Hypothalamus (tissue), 51 donors: ENCODE measurements around the gene DCAF4.
"Not testable (repeated sequence)": the region's sequence is repeated elsewhere in the genome, so short reads cannot be mapped to it uniquely, and the experiment has no call there.

ENCODE experiments used
- DNase-seq, 51 donors: peaks; one replicate each; lab custom pipeline; 2025; lab: John Stamatoyannopoulos, UW

The DCAF4 gene

GRCh38 chr14:72962829-72963312 lies 36.6 kb downstream of the DCAF4 start:
- DNase-seq = no peak

GRCh38 chr14:72965249-72965648 lies 39.0 kb downstream of the DCAF4 start:
- DNase-seq = no peak

GRCh38 chr14:72966038-72966437 lies 39.8 kb downstream of the DCAF4 start:
- DNase-seq = no peak

GRCh38 chr14:72968316-72968715 lies 42.1 kb downstream of the DCAF4 start:
- DNase-seq = no peak

- DNase-seq = peak in 1 of 51 donors; percentile 5
These were observed 43.9 kb downstream of the DCAF4 start for GRCh38 chr14:72970058-72970630.

GRCh38 chr14:72970824-72971434 lies 44.7 kb downstream of the DCAF4 start:
- no peak for DNase-seq

- no peak for DNase-seq
These were observed 48.4 kb downstream of the DCAF4 start for GRCh38 chr14:72974661-72975060.

GRCh38 chr14:72975770-72976169 lies 49.5 kb downstream of the DCAF4 start:
- no peak for DNase-seq

- DNase-seq = no peak
These were observed 52.6 kb downstream of the DCAF4 start for GRCh38 chr14:72978856-72979255.

- no peak for DNase-seq
These were observed 54.6 kb downstream of the DCAF4 start for GRCh38 chr14:72980863-72981262.

GRCh38 chr14:72982146-72982708 lies 56.0 kb downstream of the DCAF4 start:
- DNase-seq = no peak

GRCh38 chr14:72986214-72986613 lies 60.0 kb downstream of the DCAF4 start:
- no peak for DNase-seq

GRCh38 chr14:72986857-72987256 lies 60.6 kb downstream of the DCAF4 start:
- DNase-seq = no peak

- no peak for DNase-seq
These were observed 63.9 kb downstream of the DCAF4 start for GRCh38 chr14:72990171-72990570.

- DNase-seq = no peak
These were observed 70.7 kb downstream of the DCAF4 start for GRCh38 chr14:72996916-72997315.

GRCh38 chr14:72998252-72998903 lies 72.1 kb downstream of the DCAF4 start:
- no peak for DNase-seq

- no peak for DNase-seq
These were observed 73.1 kb downstream of the DCAF4 start for GRCh38 chr14:72999316-72999715.

- no peak for DNase-seq
These were observed 73.8 kb downstream of the DCAF4 start for GRCh38 chr14:73000073-73000472.

- no peak for DNase-seq
These were observed 77.4 kb downstream of the DCAF4 start for GRCh38 chr14:73003681-73004080.

- not testable (repeated sequence) for DNase-seq
These were observed 78.4 kb downstream of the DCAF4 start for GRCh38 chr14:73004641-73005040.

GRCh38 chr14:73007835-73008234 lies 81.6 kb downstream of the DCAF4 start:
- no peak for DNase-seq

GRCh38 chr14:73008501-73008900 lies 82.2 kb downstream of the DCAF4 start:
- no peak for DNase-seq
